HepG2 (cell line): ENCODE measurements around the gene BEAN1. TPM values are rescaled to one million over a fixed set of nuclear protein-coding genes. Genes with fewer than 3 reads are reported as not detected.

Experiments
- AGO2 ChIP-seq: fragments of 200-400 bp; formaldehyde crosslinking; optimal IDR thresholded peaks from 2 replicates; pipeline ENCODE3; 2017; ENCODE audit warnings: mild to moderate bottlenecking, low read depth, low read length, moderate library complexity
- ATF4 ChIP-seq, 2 experiments: fragments of 450-650 bp in 1 of 2; sonication (generic) in 1 of 2; formaldehyde crosslinking; IDR thresholded peaks; 2 replicates each; pipeline versions ENCODE4 v1.5.0 to v1.8.0; 2020 to 2022; ENCODE audit warnings: mild to moderate bottlenecking in 1 of 2, missing genetic modification reagents in 1 of 2
- FOSL2 ChIP-seq: sonication (generic); formaldehyde crosslinking; IDR thresholded peaks from 2 replicates; pipeline ENCODE4 v1.4.0; 2020; ENCODE audit warnings: missing genetic modification reagents
- GRHL1 ChIP-seq: sonication (generic); formaldehyde crosslinking; conservative IDR thresholded peaks from 2 replicates; pipeline ENCODE4 v1.8.0; 2022; ENCODE audit warnings: missing genetic modification reagents
- HES4 ChIP-seq: sonication (generic); formaldehyde crosslinking; IDR thresholded peaks from 2 replicates; pipeline ENCODE4 v1.9.0; 2021; ENCODE audit warnings: mild to moderate bottlenecking, missing genetic modification reagents, borderline replicate concordance
- HMG20B ChIP-seq: conservative IDR thresholded peaks from 2 replicates; pipeline ENCODE4 v1.6.1; 2016; ENCODE audit warnings: missing genetic modification reagents, missing compliant biosample characterization
- HMGA1 ChIP-seq: sonication (generic); formaldehyde crosslinking; conservative IDR thresholded peaks from 2 replicates; pipeline ENCODE4 v1.4.0; 2020; ENCODE audit warnings: missing genetic modification reagents
- MED8 ChIP-seq: sonication (generic); formaldehyde crosslinking; IDR thresholded peaks from 2 replicates; pipeline ENCODE4 v1.8.1; 2023; ENCODE audit warnings: mild to moderate bottlenecking, missing genetic modification reagents; ENCODE audit not compliant: insufficient replicate concordance
- RBM39 ChIP-seq: fragments of 200-400 bp; formaldehyde crosslinking; IDR thresholded peaks from one replicate; pipeline ENCODE4 v1.6.1; 2018; ENCODE audit warnings: antibody characterized with exemption, mild to moderate bottlenecking, low read depth, low read length; ENCODE audit not compliant: poor library complexity, severe bottlenecking
- RCOR2 ChIP-seq: IDR thresholded peaks from 2 replicates; pipeline ENCODE4 v1.6.1; 2016; ENCODE audit warnings: missing biosample characterization, missing genetic modification reagents
- RFX5 ChIP-seq: IDR thresholded peaks from 2 replicates; pipeline ENCODE4 v1.6.1; 2011; ENCODE audit warnings: low read depth, low read length, improper control_type of control experiment
- SMAD1 ChIP-seq: sonication (generic); formaldehyde crosslinking; IDR thresholded peaks from 2 replicates; pipeline ENCODE4 v1.4.0; 2020; ENCODE audit warnings: missing genetic modification reagents, low read depth, mild to moderate bottlenecking, borderline replicate concordance
- SSRP1 ChIP-seq: IDR thresholded peaks from 2 replicates; pipeline ENCODE4 v1.6.1; 2016; ENCODE audit warnings: control low read depth
- STAG1 ChIP-seq: sonication (generic); formaldehyde crosslinking; IDR thresholded peaks from 2 replicates; pipeline ENCODE4 v1.4.0; 2020; ENCODE audit warnings: missing genetic modification reagents
- TEAD2 ChIP-seq: sonication (generic); formaldehyde crosslinking; IDR thresholded peaks from 2 replicates; pipeline ENCODE4 v1.9.0; 2021; ENCODE audit warnings: missing genetic modification reagents
- WIZ ChIP-seq: sonication (generic); formaldehyde crosslinking; IDR thresholded peaks from 2 replicates; pipeline ENCODE4 v1.5.1; 2020; ENCODE audit warnings: mild to moderate bottlenecking, missing genetic modification reagents
- ZFP1 ChIP-seq: IDR thresholded peaks from 2 replicates; pipeline ENCODE4 v1.6.1; 2016
- ZNF17 ChIP-seq: sonication (generic); formaldehyde crosslinking; IDR thresholded peaks from 2 replicates; pipeline ENCODE4 v1.5.0; 2020; ENCODE audit warnings: mild to moderate bottlenecking, missing genetic modification reagents
- ZNF235 ChIP-seq: sonication (generic); formaldehyde crosslinking; IDR thresholded peaks from 2 replicates; pipeline ENCODE4 v1.8.1; 2023; ENCODE audit warnings: mild to moderate bottlenecking, missing genetic modification reagents, borderline replicate concordance
- ZNF530 ChIP-seq: sonication (generic); formaldehyde crosslinking; IDR thresholded peaks from 2 replicates; pipeline ENCODE4 v1.5.0; 2020; ENCODE audit warnings: low read depth, mild to moderate bottlenecking, missing genetic modification reagents
- ZNF543 ChIP-seq: sonication (generic); formaldehyde crosslinking; IDR thresholded peaks from 2 replicates; pipeline ENCODE4 v1.4.0; 2020; ENCODE audit warnings: mild to moderate bottlenecking, missing genetic modification reagents
- ZNF567 ChIP-seq: sonication (generic); formaldehyde crosslinking; IDR thresholded peaks from 2 replicates; pipeline ENCODE4 v1.8.1; 2023; ENCODE audit warnings: mild to moderate bottlenecking, missing genetic modification reagents, borderline replicate concordance
- ZNF629 ChIP-seq: sonication (generic); formaldehyde crosslinking; conservative IDR thresholded peaks from 2 replicates; pipeline ENCODE4 v1.5.0; 2020; ENCODE audit warnings: missing genetic modification reagents
- ZNF878 ChIP-seq: sonication (generic); formaldehyde crosslinking; IDR thresholded peaks from 2 replicates; pipeline ENCODE4 v1.8.1; 2023; ENCODE audit warnings: mild to moderate bottlenecking, missing genetic modification reagents, moderate library complexity
- polyA plus RNA-seq, 8 experiments: library from polyadenylated mRNA; depleted of rRNA in 3 of 8; stranded (reverse) in 7 of 8; unstranded in 1 of 8; fragments of >200 nt; fragmentation: Illumina TruSeq in 4 of 8; extraction: Trizol in 4 of 8; gene quantifications; 2 replicates each; pipeline versions ENCODE4 v1.2.1 to v1.2.3, GENCODE V29; 2011 to 2016; ENCODE audit warnings: low read depth in 4 of 8, missing spikeins in 1 of 8, mixed read lengths in 1 of 8; ENCODE audit not compliant: insufficient read depth in 1 of 8
- total RNA-seq, 5 experiments: library from RNA; depleted of rRNA; stranded (reverse); fragments of >200 nt; fragmentation: Illumina TruSeq; extraction: Trizol; gene quantifications; 2 replicates each; pipeline ENCODE4 v1.2.3, GENCODE V29; 2016; ENCODE audit warnings: low read depth in 1 of 5
- TF ChIP-seq, protein P1 (sequence below): sonication (generic); formaldehyde crosslinking; IDR thresholded peaks from 2 replicates; pipeline ENCODE4 v1.5.0; 2020; ENCODE audit warnings: missing genetic modification reagents
- TF ChIP-seq, protein P2 (sequence below): sonication (generic); formaldehyde crosslinking; IDR thresholded peaks from 2 replicates; pipeline ENCODE4 v1.5.0; 2020; ENCODE audit warnings: mild to moderate bottlenecking, missing genetic modification reagents, borderline replicate concordance

The BEAN1 gene
- total and polyA plus RNA-seq, 2 of the 13 experiments (the other 11 are each of a cell fraction or from before 2014, with no cell fraction given), result 0.53 to 1.4 TPM

DNA sequence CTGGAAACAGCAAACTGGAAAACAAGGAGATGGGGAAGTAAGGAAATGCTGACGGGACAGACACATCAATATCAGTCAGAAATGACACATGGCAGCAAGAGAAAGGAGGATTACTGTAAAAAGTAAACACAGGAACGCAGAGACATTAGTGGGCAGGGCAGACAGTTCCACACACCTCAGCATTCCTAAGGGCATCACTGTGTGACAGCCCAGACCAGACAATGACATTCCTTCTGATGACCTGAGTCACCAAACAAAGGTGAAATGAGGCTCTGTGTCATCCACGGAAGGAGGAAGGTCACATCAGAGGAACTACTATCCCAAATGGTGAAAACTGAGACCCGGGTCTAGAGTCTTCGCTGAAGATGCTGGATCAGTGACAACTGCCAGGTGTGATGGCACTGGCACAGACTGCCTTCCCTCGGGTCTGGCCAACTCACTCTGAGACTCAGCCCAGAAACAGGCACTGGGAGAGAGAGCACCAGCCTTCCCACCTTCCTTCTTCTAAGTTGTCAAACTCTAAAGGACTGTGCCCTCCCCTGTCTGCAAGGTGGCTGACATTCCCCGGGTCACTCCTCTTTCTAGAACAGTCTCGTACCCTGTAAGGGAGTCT, 86.1 kb downstream of the BEAN1 start (continued):
- TF ChIP-seq GRHL1 (CRISPR knock-in tag) (no peak), ZNF567 (no peak), HMGA1 (no peak), WIZ (no peak), RCOR2 (CRISPR knock-in tag) (peak; percentile 66; the same call in 1 of the 2 replicates), HMG20B (CRISPR knock-in tag) (no peak), ZFP1 (CRISPR knock-in tag) (no peak), MED8 (CRISPR knock-in tag) (no peak), AGO2 (no peak), ZNF878 (CRISPR knock-in tag) (no peak), ZNF530 (CRISPR knock-in tag) (no peak), ZNF629 (no peak), FOSL2 (CRISPR knock-in tag) (peak; percentile 92), ZNF17 (CRISPR knock-in tag) (no peak), STAG1 (CRISPR knock-in tag) (no peak), ATF4 (CRISPR knock-in tag; IDR thresholded peaks at IDR 0.05) (peak in 1 of 2 experiments; percentile 22; a peak in 1 of 4 replicates), ZNF235 (no peak), SSRP1 (CRISPR knock-in tag) (no peak), TEAD2 (CRISPR knock-in tag) (no peak), RBM39 (no peak), HES4 (CRISPR knock-in tag) (no peak), SMAD1 (no peak), ZNF543 (CRISPR knock-in tag) (no peak), RFX5 (no peak)
- TF ChIP-seq, protein P1, sequence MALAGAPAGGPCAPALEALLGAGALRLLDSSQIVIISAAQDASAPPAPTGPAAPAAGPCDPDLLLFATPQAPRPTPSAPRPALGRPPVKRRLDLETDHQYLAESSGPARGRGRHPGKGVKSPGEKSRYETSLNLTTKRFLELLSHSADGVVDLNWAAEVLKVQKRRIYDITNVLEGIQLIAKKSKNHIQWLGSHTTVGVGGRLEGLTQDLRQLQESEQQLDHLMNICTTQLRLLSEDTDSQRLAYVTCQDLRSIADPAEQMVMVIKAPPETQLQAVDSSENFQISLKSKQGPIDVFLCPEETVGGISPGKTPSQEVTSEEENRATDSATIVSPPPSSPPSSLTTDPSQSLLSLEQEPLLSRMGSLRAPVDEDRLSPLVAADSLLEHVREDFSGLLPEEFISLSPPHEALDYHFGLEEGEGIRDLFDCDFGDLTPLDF (CRISPR knock-in tag), result no peak
- TF ChIP-seq, protein P2, sequence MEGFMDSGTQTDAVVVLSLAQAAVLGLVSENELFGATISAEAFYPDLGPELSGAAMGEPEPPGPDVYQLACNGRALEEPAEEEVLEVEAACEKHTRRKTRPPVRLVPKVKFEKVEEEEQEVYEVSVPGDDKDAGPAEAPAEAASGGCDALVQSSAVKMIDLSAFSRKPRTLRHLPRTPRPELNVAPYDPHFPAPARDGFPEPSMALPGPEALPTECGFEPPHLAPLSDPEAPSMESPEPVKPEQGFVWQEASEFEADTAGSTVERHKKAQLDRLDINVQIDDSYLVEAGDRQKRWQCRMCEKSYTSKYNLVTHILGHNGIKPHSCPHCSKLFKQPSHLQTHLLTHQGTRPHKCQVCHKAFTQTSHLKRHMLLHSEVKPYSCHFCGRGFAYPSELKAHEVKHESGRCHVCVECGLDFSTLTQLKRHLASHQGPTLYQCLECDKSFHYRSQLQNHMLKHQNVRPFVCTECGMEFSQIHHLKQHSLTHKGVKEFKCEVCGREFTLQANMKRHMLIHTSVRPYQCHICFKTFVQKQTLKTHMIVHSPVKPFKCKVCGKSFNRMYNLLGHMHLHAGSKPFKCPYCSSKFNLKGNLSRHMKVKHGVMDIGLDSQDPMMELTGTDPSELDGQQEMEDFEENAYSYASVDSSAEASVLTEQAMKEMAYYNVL (CRISPR knock-in tag), result peak; percentile 90; the same call in 1 of the 2 replicates
